Testis (tissue), 3 donors: ENCODE results near the gene GTPBP1. TPM values are rescaled to one million over a fixed set of nuclear protein-coding genes. Genes with fewer than 3 reads are reported as not detected.

Source experiments
- DNase-seq: peaks from one replicate; pipeline ENCODE4 v3.0.0-alpha.2; 2019
- H3K27ac ChIP-seq, 2 donors: fragments of 200-600 bp; sonication (generic); one replicate each; pipeline ENCODE4 v1.5.1; 2019
- H3K27me3 ChIP-seq: fragments of 200-600 bp; sonication (generic); one replicate; pipeline ENCODE4 v1.5.1; 2019
- H3K36me3 ChIP-seq: fragments of 200-600 bp; sonication (generic); one replicate; pipeline ENCODE4 v1.5.1; 2017; ENCODE audit warnings: low read depth; ENCODE audit errors: missing control alignments
- H3K4me1 ChIP-seq: fragments of 200-600 bp; sonication (generic); one replicate; pipeline ENCODE4 v1.5.1; 2019
- H3K4me3 ChIP-seq, 2 donors: fragments of 200-600 bp; sonication (generic); one replicate each; pipeline ENCODE4 v1.5.1; 2017 to 2019
- H3K9me3 ChIP-seq: fragments of 200-600 bp; sonication (generic); one replicate; pipeline ENCODE4 v1.5.1; 2017
- CTCF ChIP-seq, 3 experiments: fragments of 450-650 bp in 2 of 3; fragments of 200-600 bp in 1 of 3; sonication (generic) in 1 of 3; IDR thresholded peaks; one replicate each; pipeline ENCODE4 v1.5.1; 2016 to 2019; ENCODE audit warnings: antibody characterized with exemption in 3 of 3, mild to moderate bottlenecking in 2 of 3, moderate library complexity in 1 of 3
- POLR2A ChIP-seq: fragments of 450-650 bp; IDR thresholded peaks from one replicate; pipeline ENCODE4 v1.6.1; 2017; ENCODE audit warnings: antibody characterized with exemption, mild to moderate bottlenecking, moderate library complexity
- WGBS, 2 donors: methylation state at CpG; one replicate each; pipeline ENCODE4 v1.1.5; 2018; 5-methylcytosine and 5-hydroxymethylcytosine counted together
- intact Hi-C: fragments of 100-400 bp; cut with DNase I; formaldehyde crosslinking; loops from one replicate; pipeline ENCODE4 v1.15.1; 2023; ENCODE audit warnings: low total_unique reads
- polyA plus RNA-seq: library from polyadenylated mRNA; stranded (reverse); fragments of 350-450 nt; fragmentation: Illumina TruSeq; extraction: RNeasy Lipid Tissue Mini Kit (QIAGEN cat#74804); gene quantifications from one replicate; pipeline ENCODE4 v1.2.3, GENCODE V29; 2014; ENCODE audit warnings: low read depth, low replicate concordance; ENCODE audit not compliant: insufficient read depth
- total RNA-seq, 2 donors: library from RNA; depleted of rRNA; stranded (reverse); fragments of >200 nt; gene quantifications; one replicate each; pipeline ENCODE4 v1.2.3, GENCODE V29; 2016

Gene GTPBP1
- total and polyA plus RNA-seq, 3 donors from 2014 or later: 53.1 to 89.8 (median 81.5) TPM

- 89 to 98% methylated on average over 5 to 12 of the region's 12 CpGs for WGBS, 2 donors
- no peaks in the 10 kb centered on the region for H3K36me3 ChIP-seq
- peaks cover 7% of the 10 kb centered on the region for H3K4me1 ChIP-seq
- no peak overlapping the region for H3K4me3 ChIP-seq
- no peak overlapping the region for H3K27ac ChIP-seq
- TF ChIP-seq POLR2A (no peak), CTCF (IDR thresholded peaks at IDR 0.05) (no peak)
- intact Hi-C loops: no loop called here
- no peak for DNase-seq
- H3K9me3 ChIP-seq: no peaks in the 10 kb centered on the region
- H3K27me3 ChIP-seq: no peaks in the 10 kb centered on the region
Measured at GRCh38 chr22:38727123-38727522, 21.4 kb downstream of the GTPBP1 start.

- no peaks in the 10 kb centered on the region for H3K27me3 ChIP-seq
- 87 to 94% methylated on average over 8 to 15 of the region's 15 CpGs for WGBS, 2 donors
- H3K27ac ChIP-seq: no peak overlapping the region
- H3K4me1 ChIP-seq: peaks cover 7% of the 10 kb centered on the region
- intact Hi-C loops: no loop called here
- no peak overlapping the region for H3K4me3 ChIP-seq
- H3K9me3 ChIP-seq: no peaks in the 10 kb centered on the region
- H3K36me3 ChIP-seq: no peaks in the 10 kb centered on the region
- TF ChIP-seq POLR2A: no peak
- no peak for TF ChIP-seq CTCF (IDR thresholded peaks at IDR 0.05)
- no peak for DNase-seq
Measured at GRCh38 chr22:38727530-38728451, 22.0 kb downstream of the GTPBP1 start.

- DNase-seq: no peak
- Histone ChIP-seq H3K27me3 (no peaks in the 10 kb centered on the region), H3K4me1 (peaks cover 11% of the 10 kb centered on the region), H3K9me3 (no peaks in the 10 kb centered on the region), H3K27ac (no peak overlapping the region), H3K4me3 (no peak overlapping the region), H3K36me3 (no peaks in the 10 kb centered on the region)
- TF ChIP-seq CTCF (IDR thresholded peaks at IDR 0.05) (no peak), POLR2A (no peak)
- WGBS, 2 donors: 81 to 87% methylated on average over 10 to 18 of the region's 18 CpGs
- intact Hi-C loops: no loop called here
Measured at GRCh38 chr22:38728871-38729796, 23.4 kb downstream of the GTPBP1 start.

GRCh38 chr22:38729946-38730345 is 24.2 kb downstream of the GTPBP1 start:
- H3K36me3 ChIP-seq: no peaks in the 10 kb centered on the region
- no peak for DNase-seq
- no peak overlapping the region for H3K27ac ChIP-seq
- peaks cover 11% of the 10 kb centered on the region for H3K4me1 ChIP-seq
- H3K27me3 ChIP-seq: no peaks in the 10 kb centered on the region
- intact Hi-C loops: no loop called here
- WGBS, 2 donors: 87 to 95% methylated on average over 6 of the region's 6 CpGs
- no peak overlapping the region for H3K4me3 ChIP-seq
- TF ChIP-seq POLR2A: no peak
- TF ChIP-seq CTCF (IDR thresholded peaks at IDR 0.05): no peak
- no peaks in the 10 kb centered on the region for H3K9me3 ChIP-seq
